Ishikawa (cell line): Measurements from ENCODE around the gene UBALD1.

Experiments
- CEBPB ChIP-seq: IDR thresholded peaks from 2 replicates; pipeline ENCODE4 v1.6.1; 2012
- EGR1 ChIP-seq: IDR thresholded peaks from 2 replicates; pipeline ENCODE4 v1.6.1; 2012
- EP300 ChIP-seq: IDR thresholded peaks from 2 replicates; pipeline ENCODE4 v1.6.1; 2012; ENCODE audit warnings: borderline replicate concordance
- MAX ChIP-seq: IDR thresholded peaks from 2 replicates; pipeline ENCODE4 v1.6.1; 2012
- NFIC ChIP-seq: IDR thresholded peaks from 2 replicates; pipeline ENCODE4 v1.6.1; 2012
- REST ChIP-seq: IDR thresholded peaks from 2 replicates; pipeline ENCODE4 v1.6.1; 2012; ENCODE audit warnings: low read depth, mild to moderate bottlenecking
- TCF12 ChIP-seq: IDR thresholded peaks from 2 replicates; pipeline ENCODE4 v1.6.1; 2012; ENCODE audit warnings: low read depth
- TEAD4 ChIP-seq: IDR thresholded peaks from 2 replicates; pipeline ENCODE4 v1.6.1; 2012
- YY1 ChIP-seq: IDR thresholded peaks from 2 replicates; pipeline ENCODE4 v1.6.1; 2012; ENCODE audit warnings: low read depth

GRCh38 chr16:4570086-4570485 lies 44.6 kb downstream of the UBALD1 start:
- TF ChIP-seq REST (no peak), CEBPB (no peak), TEAD4 (no peak), TCF12 (no peak), NFIC (no peak), MAX (no peak), EGR1 (no peak), EP300 (no peak), YY1 (no peak)
